Measurements from ENCODE around the gene MYB.
"Not testable (repeated sequence)": the region's sequence is repeated elsewhere in the genome, so short reads cannot be mapped to it uniquely, and the experiment has no call there.

MYB gene

DNA sequence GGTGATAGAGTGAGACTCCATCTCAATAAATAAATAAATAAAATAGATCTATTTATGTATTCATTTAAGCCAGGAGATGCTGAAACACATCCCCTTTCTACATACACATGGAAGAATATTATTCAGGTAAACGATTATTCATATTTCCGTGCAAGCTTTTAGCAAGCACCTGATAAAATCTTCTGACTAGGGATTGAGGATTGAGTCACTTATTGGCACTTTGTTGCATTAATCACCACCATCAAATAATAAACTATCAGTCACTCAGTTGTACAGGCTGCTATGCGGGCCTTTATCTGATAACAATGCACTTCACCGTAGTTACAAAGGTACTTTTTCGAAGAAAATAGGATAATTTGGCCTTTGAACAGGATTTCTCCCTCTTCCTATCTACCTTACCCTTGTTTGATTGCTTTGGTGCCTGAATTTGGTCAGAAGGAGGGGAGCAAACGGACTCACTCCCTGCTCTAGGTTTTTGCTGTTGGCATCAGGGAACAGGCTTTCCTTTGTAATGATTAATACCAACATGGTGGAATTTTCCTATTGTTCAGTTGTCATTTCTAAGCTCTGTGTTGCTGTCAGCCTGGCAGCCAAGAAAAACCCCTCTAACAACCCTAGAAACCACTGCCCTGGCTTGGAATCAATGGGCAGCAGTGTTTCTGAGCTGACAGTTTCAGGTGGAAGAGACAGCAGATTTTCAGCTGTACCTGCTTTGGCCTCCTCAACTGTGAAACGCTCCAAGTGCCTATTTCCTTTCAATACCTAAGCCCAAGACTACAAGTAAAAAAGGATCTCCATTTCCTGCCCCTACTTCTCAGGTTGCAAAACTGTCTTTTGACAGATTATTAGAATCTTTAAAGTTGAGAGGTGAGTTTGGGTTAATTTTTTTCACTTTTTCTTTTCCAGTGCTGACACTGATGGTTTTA lies 63.0 kb downstream of the MYB start:
- FAIRE-seq: no peak

DNA sequence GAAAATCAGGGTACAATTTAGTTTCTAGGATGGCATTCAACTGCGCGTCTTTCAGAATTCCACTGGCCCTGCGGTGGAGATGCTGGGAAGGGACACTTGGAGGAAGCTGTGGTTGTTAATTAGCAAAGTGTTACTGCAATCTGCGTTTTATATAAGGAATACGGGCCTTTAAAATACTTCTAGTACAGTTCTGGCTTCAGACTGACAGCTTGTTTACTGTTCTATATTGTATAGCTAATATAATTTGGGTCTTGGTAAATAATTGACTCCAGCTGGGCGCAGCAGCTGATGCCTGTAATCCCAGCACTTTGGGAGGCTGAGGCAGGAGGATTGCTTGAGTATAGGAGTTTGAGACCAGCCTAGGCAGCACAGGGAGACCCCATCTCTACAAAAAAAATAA lies 63.7 kb downstream of the MYB start:
- DNase-seq (ENCODE audit: insufficient read length, low spot score) (no peak), FAIRE-seq (no peak)

More for the DNA sequence above, 63.0 kb downstream of the MYB start:
- DNase-seq (ENCODE audit: insufficient read length, low spot score): no peak

DNA sequence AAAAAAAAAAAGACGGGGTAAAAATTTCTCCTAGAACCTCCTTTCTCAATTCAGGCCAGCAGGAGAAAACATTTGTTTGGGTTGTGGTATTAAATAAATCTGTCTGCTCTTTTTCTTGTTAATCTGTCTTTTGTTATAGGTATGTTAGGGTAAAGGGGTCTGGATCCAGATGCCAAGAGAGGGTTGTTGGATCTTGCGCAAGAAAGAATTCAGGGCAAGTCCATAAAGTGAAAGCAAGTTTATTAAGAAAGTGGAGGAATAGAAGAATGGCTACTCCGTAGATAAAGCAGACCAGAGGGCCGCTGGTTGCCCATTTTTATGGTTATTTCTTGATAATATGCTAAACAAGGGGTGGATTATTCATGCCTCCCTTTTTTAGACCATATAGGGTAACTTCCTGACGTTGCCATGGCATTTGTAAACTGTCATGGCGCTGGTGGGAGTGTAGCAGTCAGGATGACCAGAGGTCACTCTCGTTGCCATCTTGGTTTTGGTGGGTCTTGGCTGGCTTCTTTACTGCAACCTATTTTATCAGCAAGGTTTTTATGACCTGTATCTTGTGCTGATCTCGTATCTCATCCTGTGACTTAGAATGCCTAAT lies 65.4 kb downstream of the MYB start:
- FAIRE-seq; DNase-seq (ENCODE audit: insufficient read length, low spot score): not testable (repeated sequence)

DNA sequence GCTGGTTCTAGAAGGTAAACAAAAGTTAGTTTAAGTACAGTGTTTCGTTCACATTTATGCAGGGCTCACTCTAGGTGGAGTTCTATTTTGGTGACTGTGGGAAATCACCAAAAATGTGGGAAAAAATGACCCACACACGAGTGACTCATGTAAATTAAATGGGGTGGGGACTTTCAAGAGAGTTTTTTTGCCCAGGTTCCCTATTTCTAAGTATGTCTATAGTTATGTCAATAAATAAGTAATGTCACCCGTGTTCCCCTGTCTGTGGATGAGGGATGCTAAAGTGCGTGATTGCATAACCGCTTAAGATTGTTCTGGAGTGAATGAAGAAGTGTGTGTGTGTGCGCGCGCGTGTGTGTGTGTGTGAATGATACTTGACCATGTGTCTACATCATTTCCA lies 69.1 kb downstream of the MYB start:
- no peak for DNase-seq (ENCODE audit: insufficient read length, low spot score)
- no peak for FAIRE-seq

DNA sequence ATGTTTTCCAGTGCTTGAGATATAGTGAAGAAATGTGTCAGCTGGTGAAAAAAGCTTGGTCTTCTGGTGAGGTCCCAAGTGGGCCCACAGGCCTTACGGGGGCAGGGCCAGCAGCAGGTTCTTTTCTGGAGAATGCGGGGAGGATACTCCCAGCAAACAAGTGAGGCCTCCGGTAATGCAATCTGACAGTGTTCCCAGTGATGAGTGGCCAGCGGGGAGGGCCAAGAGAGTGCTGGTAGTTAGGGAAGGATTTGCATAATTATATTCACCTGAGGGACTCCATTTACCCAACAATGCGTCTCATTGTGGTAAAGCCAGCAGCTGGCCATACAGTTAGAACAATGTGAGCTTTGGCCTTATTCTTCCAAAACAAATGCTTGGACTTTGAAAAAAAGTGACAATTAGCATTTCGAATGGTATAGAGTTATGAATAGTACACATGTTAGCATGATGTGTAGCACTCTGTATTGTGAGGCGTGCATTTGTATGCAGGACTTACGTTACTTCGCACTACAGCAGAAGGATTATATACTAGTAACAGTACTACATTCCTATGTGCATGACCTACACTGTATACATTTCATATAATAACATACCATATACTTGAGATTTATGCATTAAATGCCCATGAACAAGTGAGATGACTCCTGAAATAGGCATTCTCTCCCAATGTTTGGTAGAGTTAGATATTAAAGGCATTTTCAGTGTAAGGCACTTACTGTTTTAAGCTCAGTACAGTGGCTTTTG lies 69.8 kb downstream of the MYB start:
- FAIRE-seq: no peak
- DNase-seq (ENCODE audit: insufficient read length, low spot score): no peak

DNA sequence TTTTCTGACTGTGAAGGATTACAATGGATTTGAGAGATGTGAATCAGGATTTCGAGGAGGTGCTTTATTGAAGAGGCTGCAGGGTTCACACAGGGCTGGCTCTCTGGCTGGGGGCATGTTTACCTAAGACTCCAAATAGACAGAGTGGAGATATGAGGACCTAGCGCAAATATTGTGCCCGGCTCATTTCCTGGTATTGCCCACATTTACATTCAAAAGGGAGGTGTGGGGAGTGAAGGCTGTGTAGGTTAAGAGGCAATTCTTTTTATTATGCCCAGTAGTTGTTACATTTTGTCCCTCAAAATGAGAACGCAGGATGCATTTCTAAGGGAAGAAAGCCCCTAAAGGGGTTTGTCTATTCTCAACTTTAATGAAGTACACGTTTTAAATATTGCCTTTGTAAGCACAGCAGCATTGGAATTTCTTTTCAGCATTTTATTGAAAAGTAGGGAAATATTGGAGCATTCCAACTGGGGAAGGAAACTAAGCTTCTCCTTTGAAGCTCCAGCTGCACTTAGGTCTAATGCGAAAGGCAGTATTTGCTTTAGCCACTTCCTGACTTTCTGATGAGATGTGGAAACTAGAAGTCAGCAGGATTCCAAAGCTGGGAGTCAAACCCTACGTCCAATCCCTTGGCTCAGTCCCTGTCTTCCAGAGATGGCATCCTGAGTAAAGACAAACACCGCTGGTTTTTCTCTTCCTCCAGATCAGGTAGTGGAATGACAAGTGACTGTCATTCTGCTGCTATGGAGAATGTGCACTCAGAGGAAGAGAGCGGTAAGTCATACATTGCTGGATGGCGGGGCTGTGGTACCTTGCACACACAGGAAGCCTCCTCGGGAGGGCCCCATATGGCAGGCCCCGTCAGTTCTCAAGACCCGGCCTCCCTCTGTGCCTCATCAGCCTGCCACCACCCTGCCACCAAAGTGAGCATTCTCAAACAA lies 70.7 kb downstream of the MYB start:
- DNase-seq (ENCODE audit: insufficient read length, low spot score) (no peak), FAIRE-seq (no peak)

DNA sequence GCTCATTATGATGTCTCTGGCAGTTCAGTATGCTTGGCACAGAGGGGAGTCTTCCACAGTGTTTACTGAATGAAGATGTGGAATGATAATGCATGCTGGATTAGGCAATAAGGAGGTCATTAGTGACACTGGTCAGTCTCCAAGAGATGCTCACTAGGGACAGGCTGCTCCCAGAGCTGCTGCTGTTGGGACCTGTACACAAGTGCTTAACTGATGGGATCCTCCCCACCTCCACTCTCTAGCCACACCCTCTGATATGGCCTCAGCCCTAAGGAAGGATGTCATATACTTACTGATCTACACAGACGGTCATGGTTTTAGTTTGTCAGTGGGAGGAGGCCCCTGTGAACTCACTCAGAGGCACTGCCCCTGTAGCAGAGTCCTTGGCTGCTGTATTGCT lies 73.4 kb downstream of the MYB start:
- no peak for FAIRE-seq
- no peak for DNase-seq (ENCODE audit: insufficient read length, low spot score)

DNA sequence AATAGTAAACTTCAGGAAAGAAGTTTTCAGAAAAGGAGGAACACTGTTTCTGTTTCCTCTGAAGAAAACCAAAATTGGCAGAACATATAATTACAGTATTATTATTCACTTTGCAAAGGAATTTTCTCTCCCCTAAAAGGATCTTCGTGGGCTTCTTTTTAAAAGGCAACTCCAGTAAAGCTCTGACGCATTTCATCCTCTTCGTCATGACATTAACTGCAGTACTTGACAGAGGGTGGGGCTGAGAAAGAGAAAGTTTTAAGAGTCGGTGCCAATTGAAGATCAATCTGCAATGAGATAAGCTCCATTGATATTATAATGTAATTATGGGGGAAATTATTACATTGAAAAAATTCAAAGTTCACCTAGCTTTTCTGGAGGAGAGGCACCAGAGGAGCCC lies 75.8 kb downstream of the MYB start:
- FAIRE-seq (no peak), DNase-seq (ENCODE audit: insufficient read length, low spot score) (no peak)

DNA sequence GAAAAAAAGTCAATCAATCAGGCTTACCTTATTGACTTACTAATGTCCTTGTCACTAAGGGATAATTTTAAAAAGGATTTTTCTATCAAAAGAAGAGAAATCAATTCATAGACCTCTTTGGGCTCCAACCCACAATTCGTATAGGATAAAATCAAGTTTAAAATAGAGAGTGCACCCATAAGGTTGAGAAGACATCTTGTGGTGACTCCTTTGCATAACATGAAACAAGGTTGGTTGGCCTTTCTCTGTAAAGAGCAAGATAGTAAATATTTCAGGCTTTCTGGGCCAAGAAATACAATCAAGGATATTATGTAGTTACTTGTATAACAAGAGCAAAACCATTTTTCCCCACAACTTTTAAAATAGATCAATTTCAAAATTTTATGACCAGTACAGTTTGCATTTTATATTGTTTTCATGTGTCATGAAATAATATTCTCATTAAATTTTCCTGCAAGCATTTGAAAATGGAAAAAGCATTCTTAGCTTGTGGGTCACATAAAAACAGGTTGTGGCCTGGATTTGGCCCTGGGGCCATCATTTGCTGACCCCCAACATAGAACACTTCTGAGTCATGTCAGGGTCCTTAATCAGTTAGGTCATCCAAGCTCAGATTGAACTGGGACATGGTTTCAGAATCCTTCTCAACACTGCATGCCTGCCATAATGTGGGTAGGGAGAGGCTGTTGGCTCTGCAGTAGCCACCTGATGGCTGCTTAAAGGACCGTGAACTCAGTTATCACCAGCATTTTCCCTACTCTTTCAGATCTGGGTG lies 76.7 kb downstream of the MYB start:
- FAIRE-seq (no peak), DNase-seq (ENCODE audit: insufficient read length, low spot score) (no peak)

DNA sequence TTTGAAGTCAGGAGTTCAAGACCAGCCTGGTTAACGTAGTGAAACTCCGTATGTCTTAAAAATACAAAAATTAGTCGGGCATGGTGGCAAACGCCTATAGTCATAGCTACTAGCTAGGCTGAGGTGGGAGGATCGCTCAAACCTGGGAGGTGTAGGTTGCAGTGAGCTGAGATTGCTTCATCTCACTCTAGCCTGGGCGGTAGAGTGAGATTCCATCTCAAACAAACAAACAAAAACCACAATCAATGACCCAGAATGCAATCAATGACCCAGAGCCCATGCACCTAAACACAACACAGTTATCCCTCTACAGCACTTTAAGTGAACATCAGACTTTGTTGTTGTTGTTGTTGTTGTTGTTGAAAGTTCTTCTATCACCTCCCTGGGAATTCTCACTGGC lies 77.9 kb downstream of the MYB start:
- DNase-seq (ENCODE audit: insufficient read length, low spot score) (no peak), FAIRE-seq (no peak)

DNA sequence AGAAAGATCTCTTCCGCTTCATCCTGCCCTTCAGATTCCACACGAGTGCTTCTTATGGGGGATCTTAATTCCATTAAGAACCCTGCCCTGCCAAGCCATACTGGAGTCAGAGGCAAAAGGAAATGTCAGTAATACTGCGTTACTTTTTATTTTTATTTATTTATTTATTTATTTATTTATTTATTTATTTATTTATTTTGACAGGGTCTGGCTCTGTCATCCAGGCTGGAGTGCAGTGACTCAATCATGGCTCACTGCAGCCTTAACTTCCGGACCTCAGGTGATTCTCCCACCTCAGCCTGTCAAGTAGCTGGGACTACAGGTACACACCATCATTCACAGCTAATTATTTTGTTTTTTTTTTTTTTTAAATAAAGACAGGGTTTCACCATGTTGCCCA lies 79.5 kb downstream of the MYB start:
- DNase-seq (ENCODE audit: insufficient read length, low spot score) (no peak), FAIRE-seq (no peak)

DNA sequence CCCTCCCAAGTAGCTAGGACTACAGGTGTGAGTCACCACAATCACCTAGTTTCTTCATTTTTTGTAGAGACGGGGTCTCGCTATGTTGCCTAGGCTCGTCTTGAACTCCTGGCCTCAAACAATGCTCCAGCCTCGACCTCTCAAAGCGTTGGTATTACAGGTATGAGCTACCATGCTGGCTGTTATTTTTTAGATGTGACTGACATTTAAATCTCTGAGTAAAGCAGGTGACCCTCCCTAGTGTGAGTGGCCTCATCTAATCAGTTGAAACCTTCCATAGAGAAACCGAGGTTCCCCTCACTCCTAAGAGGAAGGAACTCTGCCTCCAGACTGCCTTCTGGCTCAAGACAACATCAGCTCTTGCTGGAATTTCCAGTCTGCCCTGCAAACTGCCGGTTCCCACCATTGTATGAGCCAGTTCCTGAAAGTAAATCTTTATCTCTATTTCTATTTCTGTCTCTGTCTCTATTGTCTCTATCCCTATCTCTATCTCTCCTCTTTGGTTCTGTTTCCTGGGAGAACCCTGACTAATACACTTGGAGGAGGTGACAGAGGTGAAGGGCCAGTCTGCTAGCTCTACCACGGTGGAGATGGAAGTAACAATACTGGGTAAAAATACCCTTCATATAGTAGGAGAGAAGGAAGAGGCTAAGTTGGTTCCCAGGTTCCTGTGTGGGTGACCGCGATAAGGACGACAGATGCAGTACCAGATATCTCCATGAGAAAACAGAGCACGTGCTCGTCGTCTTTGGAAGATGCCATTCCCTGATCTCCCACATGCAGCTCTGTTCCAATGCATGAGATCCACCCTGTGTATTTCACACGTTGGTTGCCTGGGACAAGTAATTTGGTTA lies 81.0 kb downstream of the MYB start:
- FAIRE-seq: no peak
- DNase-seq (ENCODE audit: insufficient read length, low spot score): no peak

DNA sequence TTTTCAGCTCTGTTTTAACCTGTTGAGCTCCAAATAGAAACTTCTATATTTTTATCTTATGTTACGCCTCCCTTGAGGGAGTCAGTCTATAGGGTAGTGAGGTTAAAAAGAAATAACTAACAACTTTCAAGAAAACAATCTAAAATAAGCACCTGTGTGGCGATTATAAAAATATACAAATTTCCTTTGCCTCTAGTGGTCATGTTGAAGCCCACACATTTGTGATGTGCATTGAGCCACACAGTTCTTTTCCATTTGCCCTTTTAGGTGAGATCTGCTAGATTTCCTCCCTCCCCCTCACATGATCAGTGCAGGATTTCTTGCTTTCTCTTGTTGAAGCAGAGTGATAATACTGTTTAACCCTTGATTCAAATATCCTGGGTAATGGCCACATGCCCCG lies 84.2 kb downstream of the MYB start:
- FAIRE-seq (no peak), DNase-seq (ENCODE audit: insufficient read length, low spot score) (no peak)

DNA sequence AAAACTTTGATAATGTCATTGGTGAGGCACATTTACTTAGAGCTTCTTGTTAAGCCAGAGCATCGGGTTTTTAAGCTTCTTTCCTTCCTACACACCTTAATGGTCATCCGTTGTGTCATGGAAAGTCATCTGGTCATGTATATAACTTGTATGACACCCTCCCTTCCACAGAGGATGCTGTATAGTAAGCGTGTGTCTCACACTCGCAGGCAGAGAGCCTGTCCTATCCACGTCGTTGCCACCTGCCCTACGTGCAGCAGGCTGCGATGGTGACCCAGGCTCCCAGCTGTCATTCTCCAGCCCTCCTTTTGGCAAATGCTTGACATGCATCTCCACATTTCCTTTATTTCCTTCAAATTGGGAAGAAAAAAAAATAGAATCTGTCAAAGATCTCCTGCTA lies 85.6 kb downstream of the MYB start:
- no peak for FAIRE-seq
- no peak for DNase-seq (ENCODE audit: insufficient read length, low spot score)

DNA sequence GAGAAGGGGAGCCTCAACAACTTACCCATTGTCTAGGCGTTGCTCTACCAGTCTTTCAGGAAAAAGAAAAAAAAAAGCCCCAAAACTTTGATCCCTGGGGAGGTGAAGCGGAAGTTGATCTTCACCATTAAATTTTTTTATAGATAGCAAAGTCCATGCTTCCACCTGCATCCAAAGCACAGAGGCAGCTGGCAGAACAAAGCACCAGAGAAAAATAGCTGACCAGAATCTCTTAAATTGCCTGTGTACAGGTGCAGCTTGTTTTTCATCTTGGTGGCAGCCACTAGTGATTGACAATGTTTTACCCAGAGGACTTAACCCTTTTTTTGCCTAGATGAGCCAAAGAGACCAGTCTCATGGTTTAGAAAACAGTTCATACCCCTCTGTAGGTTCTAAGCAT lies 86.0 kb downstream of the MYB start:
- DNase-seq (ENCODE audit: insufficient read length, low spot score): no peak
- FAIRE-seq: no peak

DNA sequence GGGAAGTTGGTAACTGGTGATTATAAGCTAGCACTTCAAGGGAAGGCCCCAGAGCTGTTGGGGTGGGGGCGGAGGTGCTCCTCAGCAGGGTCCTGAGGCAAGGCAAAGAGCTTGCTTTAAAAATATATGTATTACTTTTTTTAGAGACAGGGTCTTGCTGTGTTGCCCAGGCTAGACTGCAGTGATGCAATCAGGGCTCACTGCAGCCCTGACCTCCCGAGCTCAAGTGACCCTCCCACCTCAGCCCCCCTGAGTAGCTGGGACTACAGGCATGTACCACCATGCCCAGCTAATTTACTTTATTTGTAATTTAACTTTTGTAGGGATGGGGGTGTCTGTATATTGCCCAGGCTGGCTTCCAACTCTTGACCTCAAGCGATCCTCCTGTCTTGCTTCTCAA lies 87.2 kb downstream of the MYB start:
- no peak for FAIRE-seq
- no peak for DNase-seq (ENCODE audit: insufficient read length, low spot score)

DNA sequence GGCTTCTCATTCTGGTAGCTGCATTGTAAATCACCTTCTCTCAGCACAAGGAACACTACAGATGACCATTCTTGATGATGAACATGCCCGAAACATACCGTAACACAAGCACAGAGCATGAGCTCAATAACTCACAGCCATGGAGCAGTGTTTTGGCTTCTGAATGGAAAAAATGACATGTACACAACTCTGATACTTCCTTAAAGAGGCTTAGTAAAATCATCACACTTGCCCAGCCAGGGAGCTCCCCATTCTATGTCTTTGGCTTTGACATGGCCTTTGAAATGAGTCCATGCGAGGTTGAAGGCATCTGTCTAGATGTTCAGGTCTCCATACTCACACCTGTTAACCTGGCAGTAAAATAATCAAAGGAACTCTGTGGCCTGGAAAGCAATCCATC lies 87.6 kb downstream of the MYB start:
- DNase-seq (ENCODE audit: insufficient read length, low spot score): no peak
- no peak for FAIRE-seq

Data from GM19239 (cell line).